Tibial nerve (tissue), 4 donors: Measurements from ENCODE around the gene POLA2. TPM values are rescaled to one million over a fixed set of nuclear protein-coding genes. Genes with fewer than 3 reads are reported as not detected.
A peak's percentile ranks its signal among the peaks of the same experiment; 100 is the strongest.
"Not testable (repeated sequence)": the region's sequence is repeated elsewhere in the genome, so short reads cannot be mapped to it uniquely, and the experiment has no call there.

ENCODE experiments used
- DNase-seq, 2 donors: peaks; one replicate each; pipeline ENCODE4 v3.0.0-alpha.2; 2019; ENCODE audit warnings: low spot score in 2 of 2
- H3K27ac ChIP-seq, 4 donors: fragments of 200-600 bp; sonication (generic) in 3 of 4; one replicate each; pipeline ENCODE4 v1.5.1; 2017 to 2019; ENCODE audit warnings: mild to moderate bottlenecking in 1 of 4
- H3K27me3 ChIP-seq, 2 donors: fragments of 200-600 bp; sonication (generic) in 1 of 2; one replicate each; pipeline versions ENCODE4 v1.5.1 to v1.6.0; 2017 to 2019
- H3K36me3 ChIP-seq, 3 donors: fragments of 200-600 bp; sonication (generic); one replicate each; pipeline ENCODE4 v1.5.1; 2018 to 2019
- H3K4me1 ChIP-seq, 4 donors: fragments of 200-600 bp; sonication (generic) in 3 of 4; one replicate each; pipeline ENCODE4 v1.5.1; 2017 to 2019
- H3K4me3 ChIP-seq, 4 donors: fragments of 200-600 bp; sonication (generic) in 3 of 4; one replicate each; pipeline ENCODE4 v1.5.1; 2017 to 2019; ENCODE audit warnings: mild to moderate bottlenecking in 1 of 4, moderate library complexity in 1 of 4
- H3K9me3 ChIP-seq, 4 donors: fragments of 200-600 bp; sonication (generic) in 3 of 4; one replicate each; pipeline ENCODE4 v1.5.1; 2017 to 2019
- EP300 ChIP-seq, 2 donors: sonication (generic); formaldehyde crosslinking; IDR thresholded peaks; one replicate each; pipeline ENCODE4 v1.6.1; 2017; ENCODE audit warnings: antibody characterized with exemption in 2 of 2, mild to moderate bottlenecking in 1 of 2
- POLR2A ChIP-seq, 2 donors: fragments of 450-650 bp; IDR thresholded peaks; one replicate each; pipeline ENCODE4 v1.6.1; 2017; ENCODE audit warnings: antibody characterized with exemption in 2 of 2, mild to moderate bottlenecking in 2 of 2, moderate library complexity in 2 of 2
- WGBS, 2 donors: methylation state at CpG; one replicate each; pipeline ENCODE4 v1.1.5; 2018; 5-methylcytosine and 5-hydroxymethylcytosine counted together
- total RNA-seq, 4 donors: library from RNA; depleted of rRNA; stranded (reverse); fragments of >200 nt; gene quantifications; one replicate each; pipeline ENCODE4 v1.1.0, GENCODE V29; 2016
- TF ChIP-seq, protein P1 (sequence below), 5 experiments: fragments of 200-600 bp in 3 of 5; fragments of 450-650 bp in 2 of 5; sonication (generic) in 3 of 5; IDR thresholded peaks; one replicate each; pipeline ENCODE4 v1.5.1; 2016 to 2019; ENCODE audit warnings: antibody characterized with exemption in 5 of 5, mild to moderate bottlenecking in 3 of 5, moderate library complexity in 2 of 5

The POLA2 gene
- total RNA-seq, 4 donors from 2014 or later = 3.5 to 13.5 (median 10.0) TPM

DNA sequence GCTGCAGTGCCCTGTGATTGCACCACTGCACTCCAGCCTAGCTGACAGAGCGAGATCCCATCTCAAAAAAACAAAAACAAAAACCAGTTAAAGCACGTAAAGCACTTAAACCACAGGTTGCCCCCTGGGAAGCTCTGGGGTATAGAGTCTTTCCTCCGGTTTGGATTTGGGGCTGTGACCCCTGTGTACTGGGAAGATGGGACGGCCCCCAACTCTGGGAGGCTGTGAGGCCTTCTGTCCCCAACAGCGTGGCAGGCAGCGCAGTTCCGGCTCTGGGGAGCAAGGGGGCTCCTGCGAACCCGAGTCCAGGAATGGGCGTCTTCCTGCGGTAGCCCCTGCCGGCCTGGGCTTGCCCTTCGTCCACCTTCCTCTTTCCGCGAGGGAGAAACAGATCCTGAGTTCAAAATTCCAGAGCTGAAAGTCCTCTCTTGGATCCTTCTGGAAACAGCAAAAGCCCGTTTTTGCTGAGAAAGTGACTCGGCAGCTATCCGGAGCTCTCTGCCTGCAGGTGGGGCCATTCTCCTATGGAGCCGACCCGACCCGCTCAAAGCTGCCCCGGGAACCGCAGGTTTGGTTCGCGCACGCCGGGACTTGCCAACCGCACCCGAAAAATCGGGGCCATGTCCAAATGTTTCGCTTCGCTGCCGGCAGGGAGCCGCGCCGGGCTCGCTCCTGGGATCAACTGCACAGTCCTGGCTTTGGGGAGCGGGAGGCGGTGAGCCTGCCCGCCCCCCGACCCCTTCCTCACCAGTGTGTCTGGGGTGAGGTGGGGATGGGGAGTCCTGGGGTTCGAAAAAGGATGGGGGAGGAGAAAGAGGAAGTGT is 36.3 kb upstream of the POLA2 start:
- peak overlapping the region; percentile 30 to 59 (median 48) for H3K4me3 ChIP-seq
- peak; percentile 41 to 43 for DNase-seq
- no peaks in the 10 kb centered on the region for H3K27me3 ChIP-seq
- peaks cover 0 to 17% (median 11%) of the 10 kb centered on the region in 4 donors for H3K4me1 ChIP-seq
- H3K36me3 ChIP-seq = peaks cover 0 to 10% (median 0%) of the 10 kb centered on the region in 3 donors
- H3K27ac ChIP-seq = peak overlapping the region in 3 of 4 donors; percentile 27 to 77 (median 69)
- WGBS, 2 donors = 4% methylated on average over 41 to 42 of the region's 42 CpGs
- TF ChIP-seq, protein P1, sequence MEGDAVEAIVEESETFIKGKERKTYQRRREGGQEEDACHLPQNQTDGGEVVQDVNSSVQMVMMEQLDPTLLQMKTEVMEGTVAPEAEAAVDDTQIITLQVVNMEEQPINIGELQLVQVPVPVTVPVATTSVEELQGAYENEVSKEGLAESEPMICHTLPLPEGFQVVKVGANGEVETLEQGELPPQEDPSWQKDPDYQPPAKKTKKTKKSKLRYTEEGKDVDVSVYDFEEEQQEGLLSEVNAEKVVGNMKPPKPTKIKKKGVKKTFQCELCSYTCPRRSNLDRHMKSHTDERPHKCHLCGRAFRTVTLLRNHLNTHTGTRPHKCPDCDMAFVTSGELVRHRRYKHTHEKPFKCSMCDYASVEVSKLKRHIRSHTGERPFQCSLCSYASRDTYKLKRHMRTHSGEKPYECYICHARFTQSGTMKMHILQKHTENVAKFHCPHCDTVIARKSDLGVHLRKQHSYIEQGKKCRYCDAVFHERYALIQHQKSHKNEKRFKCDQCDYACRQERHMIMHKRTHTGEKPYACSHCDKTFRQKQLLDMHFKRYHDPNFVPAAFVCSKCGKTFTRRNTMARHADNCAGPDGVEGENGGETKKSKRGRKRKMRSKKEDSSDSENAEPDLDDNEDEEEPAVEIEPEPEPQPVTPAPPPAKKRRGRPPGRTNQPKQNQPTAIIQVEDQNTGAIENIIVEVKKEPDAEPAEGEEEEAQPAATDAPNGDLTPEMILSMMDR (IDR thresholded peaks at IDR 0.05) = peak; percentile 21 to 68 (median 43)
- no peak for TF ChIP-seq EP300 (IDR thresholded peaks at IDR 0.05)
- H3K9me3 ChIP-seq = no peaks in the 10 kb centered on the region

DNA sequence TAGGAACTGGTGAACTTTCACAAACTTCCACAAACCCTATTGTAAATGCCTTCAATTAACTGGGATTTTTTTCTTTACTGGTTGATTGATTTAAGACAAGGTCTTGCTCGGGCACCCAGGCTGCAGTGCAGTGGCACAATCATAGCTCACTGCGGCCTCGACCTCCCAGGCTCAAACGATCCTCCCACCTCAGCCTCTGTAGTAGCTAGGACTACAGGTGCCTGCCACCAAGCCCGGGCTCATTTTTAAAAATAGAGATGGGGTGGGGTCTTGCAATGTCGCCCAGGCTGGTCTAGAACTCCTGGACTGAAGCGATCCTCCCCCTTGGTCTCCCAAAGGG is 35.7 kb upstream of the POLA2 start:
- TF ChIP-seq EP300 (IDR thresholded peaks at IDR 0.05) (no peak), POLR2A (IDR thresholded peaks at IDR 0.05) (no peak)
- TF ChIP-seq, protein P1 (IDR thresholded peaks at IDR 0.05) = no peak

DNA sequence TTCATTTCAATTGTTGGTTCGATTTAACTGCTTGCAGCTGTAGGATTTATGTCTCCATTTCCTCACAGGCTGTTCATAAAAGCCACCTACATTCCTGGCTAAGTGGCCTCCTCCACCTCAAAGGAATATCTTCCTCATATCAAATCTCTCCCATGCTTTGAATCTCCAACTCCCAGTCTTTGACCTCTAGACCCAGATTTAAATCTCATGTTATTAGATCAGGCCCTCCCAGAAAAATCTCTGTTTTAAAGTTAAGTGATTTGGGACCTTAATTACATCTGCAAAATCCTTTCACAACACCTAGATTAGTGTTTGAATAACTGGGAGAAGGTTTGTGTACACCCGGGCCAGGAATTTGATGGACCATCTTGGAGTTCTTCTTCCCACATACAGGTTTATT is 33.9 kb upstream of the POLA2 start:
- WGBS, 2 donors = 63 to 70% methylated on average over 2 of the region's 2 CpGs
- Histone ChIP-seq H3K27ac (no peak overlapping the region), H3K4me1 (peaks cover 0 to 17% (median 11%) of the 10 kb centered on the region in 4 donors), H3K4me3 (no peak overlapping the region), H3K36me3 (peaks cover 0 to 10% (median 0%) of the 10 kb centered on the region in 3 donors), H3K27me3 (no peaks in the 10 kb centered on the region), H3K9me3 (no peaks in the 10 kb centered on the region)
- DNase-seq = no peak
- TF ChIP-seq EP300 (IDR thresholded peaks at IDR 0.05) (no peak), POLR2A (IDR thresholded peaks at IDR 0.05) (no peak)
- TF ChIP-seq, protein P1 (IDR thresholded peaks at IDR 0.05) = no peak

More for the DNA sequence above, 35.7 kb upstream of the POLA2 start:
- peak overlapping the region; percentile 30 to 59 (median 48) for H3K4me3 ChIP-seq
- peaks cover 0 to 17% (median 11%) of the 10 kb centered on the region in 4 donors for H3K4me1 ChIP-seq
- WGBS, 2 donors = 49 to 53% methylated on average over 7 of the region's 7 CpGs
- H3K27me3 ChIP-seq = no peaks in the 10 kb centered on the region
- no peaks in the 10 kb centered on the region for H3K9me3 ChIP-seq
- DNase-seq = no peak
- H3K36me3 ChIP-seq = peaks cover 0 to 10% (median 0%) of the 10 kb centered on the region in 3 donors
- H3K27ac ChIP-seq = peak overlapping the region in 1 of 4 donors; percentile 77

DNA sequence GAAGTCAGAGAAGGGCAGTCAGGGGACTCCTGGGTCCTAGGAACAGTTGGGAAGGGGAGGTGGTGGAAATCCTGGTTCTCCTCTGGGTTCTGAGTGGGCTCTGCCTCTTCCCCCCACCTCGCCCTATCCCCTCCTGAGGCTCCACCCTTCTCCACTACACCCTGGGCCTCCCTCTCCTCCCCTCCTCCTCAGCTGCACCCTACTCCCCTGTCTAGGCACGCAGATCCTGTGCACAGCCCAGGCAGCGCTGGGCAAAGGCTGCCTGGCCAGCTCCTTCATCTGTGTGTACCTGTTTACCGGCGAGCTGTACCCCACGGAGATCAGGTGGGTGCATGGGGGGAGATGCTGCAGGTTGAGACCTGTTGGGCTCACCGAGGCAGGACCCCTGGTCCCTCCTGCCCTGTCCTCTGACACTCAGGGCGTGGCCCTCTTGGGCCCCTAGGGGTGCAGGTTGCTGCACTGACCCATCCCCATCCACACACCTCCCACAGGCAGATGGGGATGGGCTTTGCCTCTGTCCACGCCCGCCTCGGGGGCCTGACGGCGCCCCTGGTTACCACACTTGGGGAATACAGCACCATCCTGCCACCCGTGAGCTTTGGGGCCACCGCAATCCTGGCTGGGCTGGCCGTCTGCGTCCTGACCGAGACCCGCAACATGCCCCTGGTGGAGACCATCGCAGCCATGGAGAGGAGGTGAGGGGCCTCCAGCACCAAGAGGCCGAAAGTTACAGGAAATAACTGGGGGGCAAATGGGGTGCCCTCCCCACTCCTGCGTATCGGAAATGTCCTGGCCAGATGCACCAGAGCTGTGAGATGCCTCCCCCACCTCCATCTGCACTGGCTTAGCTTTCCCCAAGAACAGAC is 25.3 kb upstream of the POLA2 start:
- no peak for DNase-seq
- H3K27ac ChIP-seq = no peak overlapping the region
- H3K36me3 ChIP-seq = no peaks in the 10 kb centered on the region
- no peaks in the 10 kb centered on the region for H3K9me3 ChIP-seq
- no peak overlapping the region for H3K4me3 ChIP-seq
- WGBS, 2 donors = 79 to 82% methylated on average over 22 to 23 of the region's 23 CpGs
- TF ChIP-seq EP300 (IDR thresholded peaks at IDR 0.05) (no peak), POLR2A (IDR thresholded peaks at IDR 0.05) (no peak)
- TF ChIP-seq, protein P1 (IDR thresholded peaks at IDR 0.05) = no peak
- H3K27me3 ChIP-seq = no peaks in the 10 kb centered on the region
- H3K4me1 ChIP-seq = no peaks in the 10 kb centered on the region

DNA sequence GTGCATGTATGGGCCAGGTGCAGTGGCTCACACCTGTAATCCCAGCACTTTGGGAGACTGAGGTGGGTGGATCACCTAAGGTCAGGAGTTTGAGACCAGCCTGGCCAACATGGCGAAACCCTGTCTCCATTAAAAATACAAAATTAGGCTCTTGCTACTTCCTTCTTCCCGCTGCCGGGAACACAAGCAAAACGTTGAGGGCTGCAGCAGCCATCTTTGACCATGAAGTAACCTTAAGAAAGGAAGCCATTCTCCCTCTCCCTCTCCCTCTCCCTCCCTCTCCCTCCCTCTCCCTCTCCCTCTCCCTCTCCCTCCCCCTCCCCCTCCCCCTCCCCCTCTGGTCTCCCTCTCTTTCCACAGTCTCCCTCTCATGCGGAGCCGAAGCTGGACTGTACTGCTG is 23.5 kb upstream of the POLA2 start:
- WGBS, 2 donors = 76 to 78% methylated on average over 5 to 6 of the region's 6 CpGs
- not testable (repeated sequence) for H3K27me3 ChIP-seq, H3K4me1 ChIP-seq, H3K27ac ChIP-seq, DNase-seq, H3K36me3 ChIP-seq, H3K4me3 ChIP-seq, H3K9me3 ChIP-seq
